ENCODE data around the gene CEACAM4.
"Not testable (repeated sequence)": the region's sequence is repeated elsewhere in the genome, so short reads cannot be mapped to it uniquely, and the experiment has no call there.

CEACAM4 gene

DNA sequence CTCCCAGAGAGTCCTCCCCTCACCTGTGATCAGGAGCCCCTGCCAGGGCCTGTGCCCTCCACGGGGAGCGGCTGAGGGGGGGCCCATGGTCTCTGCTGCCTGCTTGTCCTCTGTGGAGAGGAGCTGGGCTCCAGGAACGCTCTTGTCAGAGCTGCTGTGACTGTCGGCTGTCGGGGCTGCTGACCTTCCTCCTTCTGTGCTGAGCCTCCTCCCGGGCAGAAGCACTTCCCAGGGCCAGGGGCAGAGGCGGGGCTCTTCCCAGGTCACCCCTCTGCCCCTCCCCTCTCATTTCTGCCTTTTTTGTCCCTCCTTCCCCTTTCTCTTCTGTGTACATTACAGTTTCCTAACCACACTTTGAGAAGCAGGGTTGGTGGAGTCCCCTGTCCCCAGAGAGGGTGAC, at the start of gene CEACAM4:
Gene CEACAM4, minus strand, starts transcription at position 198 of the 400 bp plus-strand sequence. Its CDS starts 111 bp downstream, at position 87.
- no peak for DNase-seq (ENCODE audit: low read depth in 3 of 3, low spot score in 1 of 3)

DNA sequence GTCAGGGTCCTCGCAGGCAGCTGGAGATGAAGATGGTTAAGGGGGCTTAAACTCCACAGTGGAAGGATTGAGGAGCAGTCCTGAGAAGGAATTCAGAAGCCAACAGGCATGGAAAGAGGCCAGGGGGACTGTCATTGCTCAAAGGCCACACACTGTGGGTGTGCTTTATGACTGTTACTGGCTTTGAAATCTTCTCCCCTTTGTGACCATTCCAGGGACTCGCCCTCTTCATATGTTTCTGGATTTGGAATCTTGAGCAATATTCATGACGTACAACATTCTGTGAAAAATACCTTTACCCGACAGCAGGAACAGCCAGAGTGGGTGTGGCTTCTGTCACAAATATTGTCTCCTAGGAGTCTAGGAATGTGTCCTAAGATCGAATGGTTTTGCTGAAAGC, 44.6 kb upstream of the CEACAM4 start:
- DNase-seq (ENCODE audit: low read depth in 3 of 3, low spot score in 1 of 3) = no peak

DNA sequence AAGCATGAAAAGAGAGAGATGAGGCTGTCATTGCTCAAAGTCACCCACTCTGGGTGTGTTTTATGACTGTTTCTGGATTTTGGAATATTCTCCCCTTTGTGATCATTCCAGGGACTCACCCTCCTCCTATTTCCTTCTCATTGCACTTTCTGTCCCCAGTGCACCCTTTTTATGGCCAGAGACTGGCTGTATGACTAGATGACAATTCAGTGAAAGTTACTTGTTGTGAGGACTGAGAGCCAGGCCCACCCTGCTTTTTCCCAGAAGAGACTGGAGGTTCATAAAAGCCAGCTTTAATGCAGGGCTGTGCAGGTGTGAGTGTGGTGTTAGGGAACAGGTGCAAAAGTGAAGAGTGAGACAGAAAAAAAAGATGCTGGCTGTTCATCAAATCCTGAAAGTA, 43.9 kb upstream of the CEACAM4 start:
- DNase-seq (ENCODE audit: low read depth in 3 of 3, low spot score in 1 of 3) = no peak

DNA sequence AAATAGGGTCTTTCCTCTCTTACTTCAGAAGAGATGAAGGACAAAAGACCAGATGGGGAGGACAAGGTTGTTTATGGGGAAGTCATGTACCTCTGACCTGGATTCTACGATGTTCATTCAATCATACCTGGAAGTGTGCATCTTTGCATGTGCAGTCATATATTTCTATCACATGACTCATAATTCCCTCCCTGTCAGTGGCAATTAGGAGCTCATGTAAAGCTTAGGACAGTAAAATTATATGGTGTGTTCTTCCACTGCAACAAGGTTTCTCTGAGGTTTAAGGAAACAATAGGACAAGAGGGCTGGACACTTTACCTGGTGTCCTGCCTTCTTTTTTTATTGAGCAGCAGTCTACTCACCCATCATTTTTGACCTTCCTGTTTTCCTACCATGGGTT, 41.4 kb upstream of the CEACAM4 start:
- no peak for DNase-seq (ENCODE audit: low read depth in 3 of 3, low spot score in 1 of 3)

DNA sequence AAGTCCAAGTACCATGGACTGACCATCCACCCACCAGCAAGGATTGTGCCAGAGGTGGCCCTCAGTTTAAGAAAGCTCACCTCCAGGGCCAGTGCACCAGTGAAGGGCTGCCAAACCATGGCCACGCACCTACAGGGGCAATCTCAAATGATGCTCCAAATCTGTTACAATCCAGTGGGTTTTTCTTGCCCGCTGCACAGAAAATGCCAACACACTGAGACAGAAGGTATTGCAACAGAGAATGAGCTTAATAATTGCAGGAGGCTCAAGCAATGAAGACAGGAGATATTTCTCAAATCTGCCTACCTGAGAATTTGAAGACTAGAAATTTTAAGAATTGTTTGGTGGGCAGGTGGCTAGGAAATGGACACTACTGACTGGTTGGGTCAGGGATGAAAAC, 39.2 kb upstream of the CEACAM4 start:
- DNase-seq (ENCODE audit: low read depth in 3 of 3, low spot score in 1 of 3) = no peak

DNA sequence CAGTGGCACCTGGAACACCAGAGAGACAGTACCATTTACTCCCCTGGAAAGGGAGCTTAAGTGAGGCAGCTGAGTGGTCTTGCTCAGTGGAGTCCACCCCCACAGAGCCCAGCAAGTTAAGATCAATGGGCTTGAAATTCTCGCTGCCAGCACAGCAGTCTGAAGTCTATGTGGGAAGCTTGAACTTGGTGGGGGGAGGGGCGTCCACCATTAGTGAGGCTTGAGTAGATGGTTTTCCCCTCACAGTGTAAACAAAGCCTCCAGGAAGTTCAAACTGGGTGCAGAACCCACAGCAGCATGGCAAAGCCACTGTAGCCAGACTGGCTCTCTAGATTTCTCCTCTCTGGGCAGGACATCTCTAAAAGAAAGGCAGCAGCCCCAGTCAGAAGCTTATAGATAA, 30.3 kb upstream of the CEACAM4 start:
- DNase-seq (ENCODE audit: low read depth in 3 of 3, low spot score in 1 of 3) = no peak

DNA sequence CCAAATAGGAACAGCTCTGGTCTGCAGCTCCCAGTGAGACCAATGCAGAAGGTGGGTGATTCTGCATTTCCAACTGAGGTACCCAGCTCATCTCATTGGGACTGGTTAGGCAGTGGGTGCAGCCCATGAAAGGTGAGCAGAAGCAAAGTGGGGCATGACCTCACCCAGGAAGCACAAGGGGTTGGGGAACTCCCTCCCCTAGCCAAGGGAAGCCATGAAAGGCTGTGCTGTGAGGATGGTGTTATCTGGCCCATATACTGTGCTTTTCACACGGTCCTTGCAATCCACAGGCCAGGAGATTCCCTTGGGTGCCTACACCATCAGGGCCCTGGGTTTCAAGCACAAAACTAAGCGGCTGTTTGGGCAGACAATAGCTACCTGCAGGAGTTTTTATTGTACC, 29.9 kb upstream of the CEACAM4 start:
- not testable (repeated sequence) for DNase-seq (ENCODE audit: low read depth in 3 of 3, low spot score in 1 of 3)

DNA sequence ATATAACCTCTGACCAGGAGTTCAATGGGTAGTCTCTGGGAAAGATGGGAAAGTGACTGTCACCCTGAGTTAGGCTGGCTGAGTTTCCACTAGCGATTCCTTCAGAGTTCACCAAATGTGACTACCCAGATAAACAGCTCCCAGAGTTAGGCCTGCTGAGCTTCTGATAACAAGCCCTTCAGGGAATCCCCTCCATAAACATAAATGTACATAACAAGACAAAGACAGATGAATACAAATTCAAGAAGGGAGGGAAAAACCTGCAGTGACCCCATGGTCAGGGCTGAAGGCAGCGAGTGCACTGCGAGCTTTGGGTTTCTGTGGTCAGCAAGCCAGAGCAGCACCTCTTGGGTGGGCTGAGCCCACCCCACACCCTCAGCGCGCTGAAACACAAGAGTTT, 25.4 kb upstream of the CEACAM4 start:
- DNase-seq (ENCODE audit: low read depth in 3 of 3, low spot score in 1 of 3) = no peak

DNA sequence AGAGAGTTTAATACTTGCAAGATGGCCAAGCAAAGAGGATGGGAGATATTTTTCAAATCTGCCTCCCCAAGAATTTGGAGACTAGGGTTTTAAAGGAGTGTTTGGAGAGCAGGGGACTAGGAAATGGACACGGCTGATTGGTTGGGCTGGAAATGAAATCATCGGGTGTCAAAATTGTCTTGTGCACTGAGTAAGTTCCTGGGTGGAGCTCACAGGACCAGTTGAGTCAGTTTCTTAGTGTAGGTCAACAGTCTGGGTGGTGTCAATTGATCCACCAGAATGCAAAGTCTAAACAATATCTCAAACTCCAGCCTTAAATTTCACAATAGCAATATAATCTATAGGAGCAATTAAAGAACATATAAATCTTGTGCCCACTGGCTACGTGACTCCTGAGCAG, 23.0 kb upstream of the CEACAM4 start:
- no peak for DNase-seq (ENCODE audit: low read depth in 3 of 3, low spot score in 1 of 3)

DNA sequence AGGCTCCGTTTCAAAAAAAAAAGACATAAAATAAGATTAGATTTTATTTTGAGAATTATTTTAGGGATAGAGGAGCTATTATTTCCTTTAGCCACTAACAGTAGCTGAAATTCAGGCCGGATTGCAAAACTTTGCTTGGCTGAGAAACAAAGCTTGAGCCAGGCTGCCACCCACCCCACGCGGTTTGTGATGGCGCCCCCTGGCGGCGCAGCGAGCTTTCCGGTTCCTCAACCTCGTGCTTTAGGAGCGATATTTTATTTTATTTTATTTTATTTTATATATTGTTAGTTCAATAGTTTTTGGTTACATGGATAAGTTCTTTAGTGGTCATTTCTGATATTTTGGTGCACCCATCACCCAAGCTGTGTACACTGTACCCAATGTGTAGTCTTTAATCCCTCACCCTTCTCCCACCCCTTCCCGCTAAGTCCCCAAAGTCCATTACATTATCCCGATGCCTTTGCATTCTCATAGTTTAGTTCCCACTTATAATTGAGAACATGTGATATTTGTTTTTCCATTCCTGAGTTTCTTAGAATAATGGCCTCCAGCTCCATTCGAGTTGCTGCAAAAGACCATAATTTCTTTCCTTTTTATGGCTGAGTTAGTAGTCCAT, 19.8 kb upstream of the CEACAM4 start:
- peak in 1 of 3 donors; percentile 45 for DNase-seq (ENCODE audit: low read depth in 3 of 3, low spot score in 1 of 3)

DNA sequence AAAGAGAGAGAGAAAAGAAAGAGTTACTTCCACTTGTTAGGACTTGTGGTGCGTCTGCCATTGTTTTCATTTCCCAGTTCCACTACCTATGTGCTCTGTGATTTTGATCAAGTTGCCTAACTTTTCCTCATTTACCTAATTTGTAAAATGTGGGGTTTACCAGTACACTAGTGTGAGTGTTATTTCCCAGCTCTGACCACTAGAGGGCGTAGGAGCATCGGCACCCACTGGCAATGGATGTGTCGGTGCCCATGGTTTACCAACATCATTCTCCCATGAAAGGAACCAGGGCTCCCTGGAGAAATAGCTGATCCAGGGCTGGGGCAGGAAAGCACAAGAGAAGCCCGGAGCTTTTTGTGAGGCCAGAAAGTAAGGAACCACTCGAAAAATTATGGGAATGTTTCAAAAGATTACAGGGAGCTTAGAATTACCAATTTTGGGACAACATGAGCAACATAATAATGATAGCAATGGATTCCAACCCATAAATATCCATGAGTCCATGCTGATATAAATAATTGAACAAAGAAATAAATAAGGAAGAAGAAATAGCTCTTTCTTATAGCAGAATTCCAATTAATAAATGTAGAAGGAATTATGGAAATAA, 15.1 kb upstream of the CEACAM4 start:
- DNase-seq (ENCODE audit: low read depth in 3 of 3, low spot score in 1 of 3) = peak; percentile 36 to 48 (median 47)

DNA sequence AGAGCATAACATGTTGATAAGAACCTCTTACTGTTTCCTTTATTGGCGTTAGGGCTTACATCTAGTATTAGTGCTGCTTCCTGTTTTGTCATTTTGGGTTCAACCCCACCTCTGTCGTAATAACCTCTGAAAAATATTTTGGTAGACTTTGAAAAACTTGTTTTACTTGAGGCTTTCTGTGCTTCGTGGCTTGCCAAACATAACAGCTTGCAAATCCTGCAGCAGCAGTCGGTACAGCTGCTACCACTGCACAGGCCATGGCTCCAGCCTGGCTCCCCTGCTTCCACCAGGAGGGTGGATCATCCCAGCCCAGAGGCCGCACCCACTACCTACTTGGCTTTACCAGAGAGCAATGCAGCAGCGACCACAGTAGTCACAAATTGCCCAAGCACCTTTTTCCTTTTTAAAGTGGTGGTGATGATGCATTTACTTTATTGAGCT, 11.8 kb upstream of the CEACAM4 start:
- DNase-seq (ENCODE audit: low read depth in 3 of 3, low spot score in 1 of 3) = no peak

DNA sequence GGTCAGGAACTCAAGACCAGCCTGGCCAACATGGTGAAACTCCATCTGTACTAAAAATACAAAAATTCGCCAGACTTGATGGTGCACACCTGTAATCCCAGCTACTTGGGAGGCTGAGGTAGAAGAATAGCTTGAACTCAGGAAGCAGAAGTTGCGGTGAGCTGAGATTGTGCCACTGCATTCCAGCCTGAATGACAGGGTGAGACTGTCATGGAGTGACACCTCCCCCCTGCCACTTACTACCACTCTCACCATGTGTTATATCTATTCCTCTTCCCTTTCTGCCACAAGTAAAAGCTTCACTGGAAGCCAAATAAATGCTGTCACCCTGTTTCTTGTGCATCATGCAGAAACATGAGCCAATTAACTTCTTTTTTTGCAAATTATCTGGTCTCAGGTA, 10.6 kb upstream of the CEACAM4 start:
- DNase-seq (ENCODE audit: low read depth in 3 of 3, low spot score in 1 of 3) = no peak

DNA sequence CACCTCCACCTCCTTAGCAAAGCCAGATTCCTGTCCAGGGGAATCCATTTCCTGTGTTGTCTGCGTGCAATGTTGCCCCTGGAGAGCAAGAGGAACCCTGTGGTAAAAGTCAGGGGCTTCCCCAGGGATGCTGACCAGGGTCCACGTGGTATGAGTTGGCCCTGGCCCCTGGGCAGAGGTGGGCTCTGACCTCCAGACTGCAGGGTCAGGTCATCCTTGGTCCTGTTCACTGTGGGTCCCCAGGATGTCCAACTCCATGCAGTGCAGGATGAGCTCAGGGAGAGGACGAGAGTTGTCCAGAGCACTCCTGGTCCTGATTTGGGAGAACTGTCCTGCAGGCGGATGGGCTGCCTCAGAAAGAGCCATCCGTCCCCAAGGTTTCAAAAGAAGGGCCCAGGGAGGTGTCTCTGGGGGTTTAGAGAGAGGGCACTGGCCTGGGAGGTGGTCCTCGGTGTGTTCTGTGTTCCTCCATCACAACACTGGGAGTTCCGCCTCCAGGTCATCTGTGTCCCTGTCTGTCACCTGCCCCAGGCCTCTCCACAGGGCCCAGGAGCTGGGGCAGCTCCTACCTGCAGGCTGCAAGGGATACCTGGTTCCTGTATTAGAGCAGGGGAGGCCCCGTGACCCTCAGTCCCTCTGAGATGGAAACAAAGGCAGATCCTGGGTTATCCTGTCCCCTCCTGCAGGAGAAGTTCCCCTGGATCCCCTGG, 1.2 kb upstream of the CEACAM4 start:
- DNase-seq (ENCODE audit: low read depth in 3 of 3, low spot score in 1 of 3) = no peak

DNA sequence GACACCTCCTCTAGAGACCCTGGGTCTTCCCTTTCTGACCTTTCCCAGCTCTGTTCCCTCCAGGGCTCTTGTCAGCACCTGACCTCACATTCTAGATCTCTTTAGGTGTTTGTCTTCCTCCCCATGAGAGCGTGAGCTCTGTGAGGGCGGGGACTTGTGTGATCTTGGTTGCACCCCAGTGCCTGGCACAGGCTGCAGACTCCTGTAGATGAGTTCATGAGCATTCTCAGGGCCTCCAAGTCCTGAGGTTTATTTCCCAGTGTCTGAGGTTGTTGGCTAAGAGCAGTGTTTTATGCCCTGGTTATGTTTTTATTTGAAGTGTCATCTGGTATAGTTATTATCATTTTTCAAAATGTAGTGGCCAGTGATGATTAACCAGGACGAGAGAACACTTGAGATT, 596 bp downstream of the CEACAM4 start:
- no peak for DNase-seq (ENCODE audit: low read depth in 3 of 3, low spot score in 1 of 3)

DNA sequence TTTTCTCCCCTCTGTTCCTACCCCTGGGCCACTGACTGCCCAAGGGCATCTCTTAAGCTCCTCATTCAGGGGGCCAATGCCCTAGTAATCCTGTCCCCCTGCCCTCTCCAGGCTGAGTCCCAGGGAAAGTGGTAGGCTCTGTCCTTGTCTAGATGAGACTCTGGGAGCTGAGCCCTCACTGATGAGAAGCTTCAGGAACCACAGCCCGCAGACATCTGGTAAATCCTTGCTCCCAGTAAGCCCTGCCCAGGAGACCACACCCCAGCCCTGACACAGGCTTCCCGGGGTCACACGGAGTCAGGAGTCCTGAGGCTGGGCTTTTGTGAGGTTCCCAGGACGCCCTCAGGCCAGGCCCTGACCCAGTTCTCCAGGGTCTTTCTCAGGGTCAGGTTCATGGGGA, 1.9 kb downstream of the CEACAM4 start:
- no peak for DNase-seq (ENCODE audit: low read depth in 3 of 3, low spot score in 1 of 3)

DNA sequence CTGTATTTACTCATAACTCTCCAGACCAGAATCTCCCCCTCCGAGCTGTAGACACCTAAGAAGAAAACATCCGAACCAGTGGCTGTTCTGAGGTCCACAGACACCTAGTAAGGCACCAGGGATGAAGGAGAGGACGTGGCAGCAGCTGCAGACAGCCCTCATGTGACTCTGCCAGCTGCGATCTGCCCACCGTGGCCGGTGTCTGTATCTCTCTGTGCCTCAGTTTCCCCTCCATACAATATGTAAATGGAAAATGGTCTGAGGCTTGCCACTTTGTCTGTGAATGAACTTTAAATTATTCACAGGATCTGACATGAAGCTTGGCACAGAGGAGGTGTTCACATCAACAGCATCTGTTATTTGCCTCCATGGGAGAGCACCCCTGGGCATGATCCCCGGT, 2.4 kb downstream of the CEACAM4 start:
- DNase-seq (ENCODE audit: low read depth in 3 of 3, low spot score in 1 of 3) = no peak

DNA sequence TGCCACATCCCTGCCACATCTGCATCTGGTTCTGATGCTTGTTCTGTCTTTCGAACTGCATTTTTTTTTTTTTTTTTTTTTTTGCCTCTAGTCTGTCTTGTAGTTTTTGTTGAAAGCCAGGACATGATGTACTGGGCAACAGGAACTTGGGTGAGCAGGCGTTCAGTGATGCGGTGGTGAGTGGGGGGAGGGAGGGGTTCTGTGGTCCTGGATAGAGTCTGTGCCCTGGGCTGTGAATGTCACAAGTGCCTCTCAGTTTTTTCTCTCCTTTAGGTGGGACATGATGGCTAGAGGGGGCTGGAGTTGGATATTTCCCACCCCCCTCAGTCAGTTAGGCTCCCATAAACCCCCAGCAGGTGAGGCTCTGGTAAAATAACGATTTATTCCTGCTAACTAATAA, 3.5 kb downstream of the CEACAM4 start:
- no peak for DNase-seq (ENCODE audit: low read depth in 3 of 3, low spot score in 1 of 3)

DNA sequence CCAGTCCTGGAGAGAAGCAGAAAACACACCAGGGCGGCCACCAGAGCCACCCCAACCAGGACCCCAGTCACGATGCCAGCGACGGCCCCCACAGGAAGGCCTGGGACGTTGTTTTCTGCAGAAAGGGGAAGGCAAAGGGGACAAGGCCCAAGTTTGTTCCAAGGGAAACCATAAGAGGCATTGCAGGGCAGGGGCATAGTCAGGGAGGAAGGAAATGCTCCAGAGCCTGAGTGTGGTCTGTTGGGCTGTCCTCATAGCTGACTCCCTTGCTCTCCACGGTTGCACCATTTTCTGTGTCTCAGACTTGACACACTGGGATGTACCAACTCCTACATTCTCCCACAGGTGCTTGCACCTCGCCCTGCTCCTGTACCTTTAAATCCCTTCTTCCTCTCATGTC, 5.2 kb downstream of the CEACAM4 start:
- no peak for DNase-seq (ENCODE audit: low read depth in 3 of 3, low spot score in 1 of 3)

DNA sequence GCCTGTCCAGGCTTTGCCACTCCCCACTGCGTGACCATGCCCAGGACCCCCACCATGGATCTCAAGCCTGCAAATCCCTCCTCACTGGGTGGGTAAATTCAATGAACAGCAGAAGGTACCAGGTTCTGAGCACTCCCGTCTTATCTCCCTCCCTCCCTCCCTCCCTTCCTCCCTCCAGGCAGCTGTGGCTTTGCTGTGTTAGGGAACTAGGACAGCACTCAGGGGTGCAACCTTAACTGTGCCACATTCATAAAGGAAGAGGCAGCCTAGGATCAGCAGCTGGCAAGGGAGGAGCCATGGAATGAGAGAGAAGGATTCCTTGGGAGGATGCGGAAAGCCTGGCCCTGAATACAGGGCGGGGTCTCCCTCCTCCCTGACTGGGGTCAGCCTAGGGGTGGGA, 5.6 kb downstream of the CEACAM4 start:
- DNase-seq (ENCODE audit: low read depth in 3 of 3, low spot score in 1 of 3) = no peak

DNA sequence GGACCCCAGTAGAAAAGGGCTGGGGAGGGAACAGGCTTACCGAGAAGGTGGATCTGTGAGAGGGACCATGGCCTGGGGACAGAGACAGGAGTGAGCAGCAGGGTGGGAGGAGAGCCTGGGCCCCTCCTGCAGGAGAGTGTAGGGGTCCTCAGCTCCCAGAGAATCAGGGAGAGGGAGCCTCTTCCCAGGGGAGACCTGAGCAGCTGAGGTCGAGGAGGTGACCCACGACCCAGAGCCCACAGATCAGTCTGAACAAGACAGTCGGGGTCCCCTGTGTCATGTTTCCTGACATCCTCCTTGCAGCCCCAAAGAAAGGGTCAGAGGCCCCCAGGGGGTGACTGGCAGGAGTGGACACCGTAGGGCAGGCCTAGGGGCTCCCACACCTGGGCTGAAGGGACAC, 6.7 kb downstream of the CEACAM4 start:
- no peak for DNase-seq (ENCODE audit: low read depth in 3 of 3, low spot score in 1 of 3)

DNA sequence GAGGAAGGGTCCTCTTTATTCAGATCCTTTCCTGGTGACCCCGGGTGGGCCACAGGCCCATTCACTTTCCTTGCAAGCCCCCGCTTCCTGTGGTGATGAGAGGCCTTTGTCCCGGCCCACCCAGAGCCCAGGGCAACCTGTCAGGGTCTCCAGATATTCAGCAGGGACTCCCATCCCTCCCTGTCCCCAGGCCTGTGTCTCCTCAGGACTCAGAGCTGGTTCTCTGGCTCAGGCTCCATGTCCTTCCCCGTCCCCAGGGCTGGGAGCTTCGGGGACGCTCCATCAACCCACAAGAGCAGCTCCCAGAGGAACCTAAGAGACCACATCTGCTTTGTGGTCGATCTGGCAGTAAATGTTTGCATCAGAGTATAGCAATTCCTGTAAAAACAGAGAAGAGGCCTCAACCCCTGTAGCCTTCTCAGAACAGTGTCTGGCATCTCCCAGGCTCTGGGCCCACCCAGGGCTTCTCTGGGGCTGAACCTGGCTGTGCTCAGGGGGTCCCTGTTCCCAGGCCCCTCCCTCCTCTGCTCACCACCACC, 7.8 kb downstream of the CEACAM4 start:
- DNase-seq (ENCODE audit: low read depth in 3 of 3, low spot score in 1 of 3) = no peak
